RWPE2 (cell line): ENCODE measurements around the gene ATXN7L3.

ENCODE experiments used
- ATAC-seq: fragments of 200-7000 bp; cut with Tn5 transposase; 3 replicates; pipeline ENCODE4 v1.9.1; 2021; ENCODE audit warnings: low read depth
- DNase-seq: peaks from one replicate; pipeline ENCODE4 v3.0.0-alpha.2; 2020; ENCODE audit warnings: low spot score
- H3K27ac ChIP-seq: fragments of 450-650 bp; 2 replicates; pipeline ENCODE4 v1.5.1; 2017; ENCODE audit warnings: mild to moderate bottlenecking; ENCODE audit not compliant: poor library complexity, severe bottlenecking
- H3K27me3 ChIP-seq: fragments of 250-450 bp; sonication (Bioruptor Pico); 2 replicates; pipeline ENCODE4 v1.5.1; 2021; ENCODE audit warnings: mild to moderate bottlenecking, moderate library complexity; ENCODE audit not compliant: insufficient read depth, poor library complexity, severe bottlenecking
- H3K36me3 ChIP-seq: fragments of 250-450 bp; sonication (Bioruptor Pico); 2 replicates; pipeline ENCODE4 v1.5.1; 2020; ENCODE audit warnings: low read depth, mild to moderate bottlenecking, moderate library complexity
- H3K4me1 ChIP-seq: fragments of 250-450 bp; sonication (Bioruptor Pico); 2 replicates; pipeline ENCODE4 v1.5.1; 2021; ENCODE audit warnings: mild to moderate bottlenecking, moderate library complexity; ENCODE audit not compliant: insufficient read depth, poor library complexity, severe bottlenecking
- H3K4me3 ChIP-seq: fragments of 250-450 bp; sonication (Bioruptor Pico); 2 replicates; pipeline ENCODE4 v1.5.1; 2021; ENCODE audit warnings: mild to moderate bottlenecking, moderate library complexity; ENCODE audit not compliant: severe bottlenecking
- H3K9me3 ChIP-seq: fragments of 250-450 bp; sonication (Bioruptor Pico); 2 replicates; pipeline ENCODE4 v1.5.1; 2021; ENCODE audit warnings: mild to moderate bottlenecking, moderate library complexity; ENCODE audit not compliant: severe bottlenecking
- TF ChIP-seq, protein P1 (sequence below): fragments of 450-650 bp; IDR thresholded peaks from one replicate; pipeline ENCODE4 v1.5.1; 2017; ENCODE audit warnings: mild to moderate bottlenecking, moderate library complexity; ENCODE audit not compliant: poor library complexity, severe bottlenecking

ATXN7L3 gene

DNA sequence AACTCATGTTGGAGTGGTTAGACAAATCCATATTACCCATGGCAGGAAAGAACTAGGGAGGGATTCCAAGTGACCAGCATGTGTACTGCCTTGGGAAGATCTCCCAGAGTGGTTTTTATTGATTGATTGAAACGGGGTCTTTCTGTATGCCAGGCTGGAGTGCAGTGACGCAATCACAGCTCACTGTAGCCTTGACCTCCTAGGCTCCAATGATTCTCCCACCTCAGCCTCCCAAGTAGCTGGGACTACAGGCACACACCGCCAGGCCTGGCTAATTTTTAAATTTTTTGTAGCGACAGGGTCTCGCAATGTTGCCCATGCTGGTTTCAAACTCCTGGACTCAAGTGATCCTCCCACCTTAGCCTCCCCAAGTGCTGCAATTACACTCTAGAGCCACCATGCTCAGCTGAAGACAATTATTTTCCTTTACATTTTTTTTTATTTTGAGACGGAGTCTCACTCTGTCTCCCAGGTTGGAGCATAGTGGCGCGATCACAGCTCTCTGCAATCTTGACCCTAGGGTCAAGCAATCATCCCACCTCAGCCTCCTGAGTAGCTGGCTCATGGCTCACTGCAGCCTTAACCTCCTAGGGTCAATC is 15.4 kb downstream of the ATXN7L3 start:
- Histone ChIP-seq H3K27me3 (no peaks in the 10 kb centered on the region), H3K4me3 (no peak overlapping the region), H3K36me3 (peaks cover 32% of the 10 kb centered on the region), H3K27ac (no peak overlapping the region), H3K9me3 (no peaks in the 10 kb centered on the region), H3K4me1 (peaks cover 7% of the 10 kb centered on the region)
- ATAC-seq, result no peak
- TF ChIP-seq, protein P1, sequence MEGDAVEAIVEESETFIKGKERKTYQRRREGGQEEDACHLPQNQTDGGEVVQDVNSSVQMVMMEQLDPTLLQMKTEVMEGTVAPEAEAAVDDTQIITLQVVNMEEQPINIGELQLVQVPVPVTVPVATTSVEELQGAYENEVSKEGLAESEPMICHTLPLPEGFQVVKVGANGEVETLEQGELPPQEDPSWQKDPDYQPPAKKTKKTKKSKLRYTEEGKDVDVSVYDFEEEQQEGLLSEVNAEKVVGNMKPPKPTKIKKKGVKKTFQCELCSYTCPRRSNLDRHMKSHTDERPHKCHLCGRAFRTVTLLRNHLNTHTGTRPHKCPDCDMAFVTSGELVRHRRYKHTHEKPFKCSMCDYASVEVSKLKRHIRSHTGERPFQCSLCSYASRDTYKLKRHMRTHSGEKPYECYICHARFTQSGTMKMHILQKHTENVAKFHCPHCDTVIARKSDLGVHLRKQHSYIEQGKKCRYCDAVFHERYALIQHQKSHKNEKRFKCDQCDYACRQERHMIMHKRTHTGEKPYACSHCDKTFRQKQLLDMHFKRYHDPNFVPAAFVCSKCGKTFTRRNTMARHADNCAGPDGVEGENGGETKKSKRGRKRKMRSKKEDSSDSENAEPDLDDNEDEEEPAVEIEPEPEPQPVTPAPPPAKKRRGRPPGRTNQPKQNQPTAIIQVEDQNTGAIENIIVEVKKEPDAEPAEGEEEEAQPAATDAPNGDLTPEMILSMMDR, result no peak
- no peak for DNase-seq

DNA sequence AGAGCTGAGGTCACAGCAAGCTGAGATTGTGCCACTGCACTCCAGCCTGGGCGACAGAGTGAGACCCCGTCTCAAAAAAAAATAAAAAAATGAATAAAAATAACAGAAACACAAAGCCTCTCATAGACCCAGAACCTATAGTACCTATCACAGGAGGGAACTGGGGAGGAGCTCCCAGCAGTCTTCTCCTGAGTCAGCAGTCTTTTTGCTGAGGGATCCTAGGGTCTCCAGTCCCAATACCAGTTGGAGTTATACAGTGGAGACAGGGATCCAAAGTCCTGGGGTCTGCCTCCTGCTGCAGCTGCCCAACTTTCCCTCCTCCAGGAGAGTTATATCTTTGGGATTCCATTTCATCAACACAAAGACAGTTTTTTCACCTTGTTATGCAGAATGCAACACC is 16.7 kb downstream of the ATXN7L3 start:
- TF ChIP-seq, protein P1, result no peak
- H3K27me3 ChIP-seq, result no peaks in the 10 kb centered on the region
- H3K4me3 ChIP-seq, result no peak overlapping the region
- ATAC-seq (no peak), DNase-seq (no peak)
- H3K9me3 ChIP-seq, result no peaks in the 10 kb centered on the region
- H3K27ac ChIP-seq, result no peak overlapping the region
- peaks cover 34% of the 10 kb centered on the region for H3K36me3 ChIP-seq
- H3K4me1 ChIP-seq, result peaks cover 4% of the 10 kb centered on the region

DNA sequence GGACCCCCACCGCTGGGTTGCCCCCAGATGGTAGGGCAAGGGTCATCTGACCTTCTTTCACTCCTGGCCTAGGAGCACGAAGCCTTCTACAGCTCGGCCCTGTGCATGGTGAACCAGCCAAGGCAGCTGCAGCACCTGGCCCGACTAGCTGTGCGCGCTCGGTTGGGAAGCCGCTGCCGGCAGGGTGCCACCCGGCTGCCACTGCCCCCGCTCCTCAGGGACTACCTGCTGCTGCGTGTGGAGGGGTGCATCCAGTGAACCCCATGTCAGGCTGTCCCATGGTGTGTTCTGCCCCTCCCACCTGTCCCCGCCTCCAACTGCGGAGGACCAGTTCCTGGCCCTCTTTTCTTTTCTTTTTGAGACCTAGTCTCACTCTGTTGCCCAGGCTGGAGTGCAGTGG is 21.6 kb downstream of the ATXN7L3 start:
- H3K9me3 ChIP-seq, result no peaks in the 10 kb centered on the region
- H3K4me3 ChIP-seq, result no peak overlapping the region
- no peaks in the 10 kb centered on the region for H3K4me1 ChIP-seq
- TF ChIP-seq, protein P1, result no peak
- no peaks in the 10 kb centered on the region for H3K27me3 ChIP-seq
- DNase-seq, result no peak
- ATAC-seq, result 0 out of 3 replicates have a peak, but pooled peaks have one; percentile 23
- H3K27ac ChIP-seq, result no peak overlapping the region
- H3K36me3 ChIP-seq, result peaks cover 24% of the 10 kb centered on the region

DNA sequence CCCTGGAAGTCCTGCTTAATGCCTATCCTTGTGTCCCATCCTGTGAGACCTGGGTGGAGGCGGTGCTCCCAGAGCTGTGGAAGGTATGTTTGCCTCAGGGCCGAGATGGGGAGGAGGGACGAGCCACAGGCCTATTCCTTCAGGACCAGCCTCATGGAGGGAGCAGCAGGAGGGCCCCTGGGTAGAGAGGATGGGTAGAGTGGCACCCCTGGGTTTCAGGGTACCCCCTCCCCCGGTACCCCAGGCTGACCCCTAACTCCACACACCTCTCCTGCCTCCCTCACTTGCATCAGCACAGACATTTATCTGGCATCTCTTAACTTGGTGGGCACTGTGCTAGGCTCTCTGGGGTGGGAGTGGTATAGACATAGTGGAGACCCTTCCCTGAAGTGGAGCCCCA is 22.0 kb downstream of the ATXN7L3 start:
- H3K36me3 ChIP-seq, result peaks cover 20% of the 10 kb centered on the region
- no peak overlapping the region for H3K4me3 ChIP-seq
- no peaks in the 10 kb centered on the region for H3K4me1 ChIP-seq
- no peaks in the 10 kb centered on the region for H3K9me3 ChIP-seq
- DNase-seq, result no peak
- no peak overlapping the region for H3K27ac ChIP-seq
- H3K27me3 ChIP-seq, result no peaks in the 10 kb centered on the region
- ATAC-seq, result no peak
- TF ChIP-seq, protein P1, result no peak

DNA sequence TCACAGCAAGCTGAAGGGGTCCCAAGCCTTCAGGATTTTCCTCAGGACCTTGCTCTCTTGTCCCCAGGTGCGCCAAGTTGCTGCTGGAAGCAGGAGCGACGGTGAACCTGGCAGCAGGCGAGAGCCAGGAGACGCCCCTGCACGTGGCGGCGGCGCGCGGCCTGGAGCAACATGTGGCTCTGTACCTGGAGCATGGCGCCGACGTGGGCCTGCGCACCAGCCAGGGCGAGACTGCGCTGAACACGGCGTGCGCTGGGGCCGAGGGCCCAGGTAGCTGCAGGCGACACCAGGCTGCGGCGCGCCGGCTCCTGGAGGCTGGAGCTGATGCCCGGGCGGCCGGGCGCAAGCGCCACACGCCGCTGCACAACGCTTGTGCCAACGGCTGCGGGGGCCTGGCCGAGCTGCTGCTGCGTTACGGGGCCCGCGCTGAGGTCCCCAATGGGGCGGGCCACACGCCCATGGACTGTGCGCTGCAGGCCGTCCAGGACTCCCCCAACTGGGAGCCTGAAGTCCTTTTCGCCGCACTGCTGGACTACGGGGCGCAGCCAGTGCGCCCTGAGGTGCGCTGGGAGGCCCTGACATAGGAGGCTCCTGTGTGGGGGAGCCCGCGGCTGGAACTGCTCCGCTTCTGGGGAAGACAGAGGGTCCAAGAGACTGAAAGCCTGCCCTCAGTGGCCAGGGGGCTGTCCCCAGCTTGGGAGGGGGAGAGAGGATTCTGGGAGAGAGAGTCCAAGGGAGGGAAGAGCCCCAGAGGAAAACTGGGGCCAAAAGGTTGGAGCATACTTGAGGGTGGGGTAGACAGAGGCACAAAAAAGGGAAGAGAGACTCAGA is 22.8 kb downstream of the ATXN7L3 start:
- no peaks in the 10 kb centered on the region for H3K9me3 ChIP-seq
- H3K27ac ChIP-seq, result no peak overlapping the region
- ATAC-seq (no peak), DNase-seq (no peak)
- TF ChIP-seq, protein P1, result no peak
- no peaks in the 10 kb centered on the region for H3K4me1 ChIP-seq
- peaks cover 13% of the 10 kb centered on the region for H3K36me3 ChIP-seq
- H3K4me3 ChIP-seq, result no peak overlapping the region
- H3K27me3 ChIP-seq, result no peaks in the 10 kb centered on the region
